IPS DF 4.7 (cell line): ENCODE measurements around the gene HIC1.

Experiments
- DNase-seq: peaks from one replicate; pipeline ENCODE4 v3.0.0-alpha.2; 2013; ENCODE audit warnings: low spot score; ENCODE audit errors: extremely low read depth

Gene HIC1

GRCh38 chr17:2059547-2060384, 4.9 kb downstream of the HIC1 start:
- DNase-seq: no peak

DNA sequence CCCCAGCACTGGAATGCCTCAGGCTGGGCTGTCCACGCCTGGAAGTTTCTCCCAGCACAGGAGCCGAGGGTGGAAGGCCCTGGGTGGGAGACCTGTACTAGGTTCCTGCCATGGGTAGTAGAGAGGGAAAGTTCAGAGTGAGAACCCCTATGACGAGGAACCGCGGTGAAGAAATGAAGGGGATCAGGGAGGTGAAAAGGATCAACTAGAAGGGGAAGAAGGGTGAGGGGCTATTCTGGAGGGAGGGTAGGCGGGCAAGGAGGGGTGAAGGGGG, 5.4 kb downstream of the HIC1 start:
- DNase-seq: no peak

DNA sequence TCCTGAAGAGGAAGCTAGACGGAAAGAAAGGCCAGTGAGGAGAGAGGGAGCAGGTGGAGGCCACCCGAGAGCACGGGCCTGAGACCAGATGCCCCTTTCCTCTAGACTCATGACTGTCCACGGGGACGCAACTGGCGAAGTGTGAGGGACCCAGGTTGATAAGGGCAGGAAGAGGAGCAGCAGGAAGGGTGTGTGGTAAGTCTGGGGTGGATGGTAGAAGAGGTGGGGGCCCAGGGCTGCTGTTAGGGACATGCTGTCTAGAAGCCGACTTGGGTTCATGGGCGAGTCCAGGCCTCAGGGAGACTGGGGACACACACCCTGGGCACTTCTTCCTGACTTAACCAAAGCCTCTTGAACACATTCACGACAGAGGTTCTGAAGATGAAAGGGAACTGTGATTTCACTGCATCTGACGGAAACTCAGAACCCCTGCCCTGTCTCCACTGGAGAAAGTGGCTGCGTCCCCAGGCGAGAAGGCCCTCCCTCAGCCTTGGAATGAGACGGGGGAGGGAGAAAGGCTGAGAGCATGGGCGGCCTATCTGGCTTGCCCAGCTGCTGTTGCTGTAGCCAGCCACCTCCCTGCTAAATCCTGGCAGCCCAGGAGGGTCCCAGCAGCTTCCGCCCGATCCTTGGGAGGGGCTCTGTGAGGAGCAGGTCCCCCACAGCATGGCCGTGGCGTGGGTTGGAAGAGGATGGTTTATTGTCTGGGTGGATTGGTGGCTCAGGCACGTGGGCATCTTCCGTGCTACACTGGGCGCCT, 6.0 kb downstream of the HIC1 start:
- no peak for DNase-seq

GRCh38 chr17:2061441-2061958, 6.6 kb downstream of the HIC1 start:
- no peak for DNase-seq

DNA sequence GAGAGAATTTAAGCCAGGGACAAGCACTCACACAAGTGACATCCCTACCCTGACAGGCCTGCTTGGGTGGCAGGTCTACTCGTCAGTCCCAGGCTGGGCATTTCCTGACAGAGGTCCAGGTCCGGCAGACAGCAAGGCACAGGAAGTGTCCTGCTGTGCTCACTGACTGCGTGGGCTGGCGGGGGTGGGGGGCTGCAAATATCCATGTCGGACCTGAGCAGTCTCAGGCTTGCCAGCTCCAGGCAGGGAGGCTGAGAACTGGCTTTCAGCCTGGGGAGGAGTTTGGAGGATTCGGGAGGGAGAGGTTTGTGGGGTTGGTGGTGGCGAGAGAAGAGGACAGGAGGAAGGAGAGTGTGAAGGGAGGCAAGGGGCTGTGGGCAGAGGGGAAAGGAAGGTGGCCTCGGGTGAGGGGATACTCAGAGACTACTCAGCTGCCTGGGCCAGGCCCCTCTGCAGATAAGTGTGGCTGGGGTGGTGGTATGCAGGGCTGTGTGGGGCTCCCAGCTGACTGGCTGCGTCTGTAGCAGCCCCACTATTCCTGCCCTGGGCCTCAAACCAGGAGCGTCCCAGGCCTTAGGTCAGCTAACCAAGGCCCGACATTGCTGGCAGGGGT, 7.8 kb downstream of the HIC1 start:
- DNase-seq: no peak

DNA sequence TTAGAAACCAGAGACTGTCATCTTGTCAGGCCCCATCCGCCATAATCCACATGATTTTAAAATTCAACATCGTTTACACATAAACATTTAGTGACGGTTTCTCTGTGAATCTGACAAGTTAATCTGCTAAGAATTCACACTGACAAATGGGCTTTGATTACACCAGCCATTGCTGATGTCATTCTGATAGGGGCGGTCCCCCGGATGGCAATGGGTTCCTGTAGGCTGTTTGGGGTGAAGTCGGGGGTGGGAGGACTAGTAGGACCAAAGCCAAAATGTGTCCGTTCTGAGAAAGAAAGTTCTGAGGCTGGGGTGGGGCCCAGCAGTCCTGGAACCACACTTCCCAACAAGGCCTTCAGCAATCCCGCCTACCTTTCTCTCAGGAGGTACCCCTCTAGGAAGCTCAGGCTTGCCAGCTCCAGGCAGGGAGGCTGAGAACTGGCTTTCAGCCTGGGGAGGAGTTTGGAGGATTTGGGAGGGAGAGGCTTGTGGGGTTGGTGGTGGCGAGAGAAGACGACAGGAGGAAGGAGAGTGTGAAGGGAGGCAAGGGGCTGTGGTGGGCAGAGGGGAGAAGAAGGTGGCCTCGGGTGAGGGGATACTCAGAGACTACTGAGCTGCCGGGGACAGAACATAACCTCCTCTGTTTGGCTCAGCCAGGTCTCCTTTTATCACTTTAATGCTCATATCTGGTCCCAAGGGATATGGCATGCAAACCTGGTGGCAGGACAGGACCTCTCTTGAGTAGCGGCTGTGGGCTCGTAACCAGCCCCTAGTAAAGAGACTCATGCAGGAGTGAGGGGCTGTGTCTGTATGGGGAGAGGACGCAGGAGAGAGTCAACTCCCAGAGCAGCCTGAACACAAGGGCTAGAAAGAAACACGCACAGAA, 8.6 kb downstream of the HIC1 start:
- no peak for DNase-seq

DNA sequence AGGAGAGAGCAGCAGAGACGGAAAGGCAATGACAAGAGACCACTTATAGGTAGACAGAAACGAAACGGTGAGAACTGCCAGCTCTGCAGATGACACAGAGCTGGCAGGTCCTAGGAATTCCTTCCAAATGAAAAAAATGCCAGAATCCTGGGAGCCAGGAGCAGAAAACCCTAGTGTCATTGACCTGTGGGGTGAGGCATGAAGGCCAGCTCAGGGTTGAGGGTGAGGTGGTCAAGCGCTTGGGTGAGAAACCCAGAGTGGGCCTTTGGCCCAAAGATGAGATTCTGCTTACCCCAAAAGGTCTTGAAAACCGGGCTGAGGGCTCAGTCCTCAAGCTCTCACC, 9.2 kb downstream of the HIC1 start:
- DNase-seq: no peak

- no peak for DNase-seq
Observed at GRCh38 chr17:2064520-2064971, 9.6 kb downstream of the HIC1 start.

GRCh38 chr17:2064980-2065785, 10.3 kb downstream of the HIC1 start:
- DNase-seq: no peak

DNA sequence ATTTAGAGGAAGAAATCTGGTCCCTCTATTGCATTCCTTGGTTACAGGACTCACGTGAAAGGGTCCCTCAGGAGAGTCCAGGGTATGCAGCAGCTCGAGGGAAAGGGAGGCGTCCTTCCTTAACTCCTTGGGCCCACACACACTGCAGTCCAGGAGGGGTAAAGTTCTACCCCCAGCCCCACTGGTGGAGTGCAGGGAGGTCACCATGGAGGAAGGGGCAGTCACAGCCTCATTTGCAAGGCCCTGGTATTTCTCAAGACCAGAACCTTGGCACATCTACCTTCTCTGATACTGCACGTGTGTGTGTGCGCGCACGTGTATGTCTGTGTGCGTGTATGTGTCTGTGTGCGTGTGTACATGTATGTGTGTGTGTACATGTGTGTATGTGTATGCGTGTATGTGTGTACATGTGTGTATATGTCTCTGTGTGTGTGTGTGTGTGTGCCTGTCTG, 11.1 kb downstream of the HIC1 start:
- DNase-seq: no peak

DNA sequence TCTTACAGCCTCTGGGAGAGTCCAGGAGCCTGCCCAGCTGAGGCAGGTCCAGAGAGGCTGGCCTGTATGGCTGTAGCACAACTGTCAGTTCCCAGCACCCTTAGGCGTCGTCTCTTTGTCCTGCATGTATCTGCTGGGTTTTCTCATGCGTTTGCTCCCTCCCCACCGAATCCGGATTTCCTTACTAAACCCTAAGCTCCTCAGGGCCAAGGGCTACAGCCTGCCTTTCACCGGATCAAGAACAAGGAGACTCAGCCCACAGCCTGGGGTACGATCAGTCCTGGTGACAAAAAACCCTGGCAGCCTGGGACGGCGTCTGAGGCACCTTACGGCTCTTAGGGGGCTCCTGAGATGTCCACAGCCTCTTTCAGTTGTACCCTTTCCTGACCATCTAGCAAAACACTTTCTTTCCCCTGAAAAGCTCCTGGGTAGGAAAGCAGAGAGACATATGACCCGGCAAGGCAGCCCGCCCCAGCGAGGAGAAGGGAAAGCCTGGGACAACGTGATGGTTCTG, 12.2 kb downstream of the HIC1 start:
- DNase-seq: no peak

DNA sequence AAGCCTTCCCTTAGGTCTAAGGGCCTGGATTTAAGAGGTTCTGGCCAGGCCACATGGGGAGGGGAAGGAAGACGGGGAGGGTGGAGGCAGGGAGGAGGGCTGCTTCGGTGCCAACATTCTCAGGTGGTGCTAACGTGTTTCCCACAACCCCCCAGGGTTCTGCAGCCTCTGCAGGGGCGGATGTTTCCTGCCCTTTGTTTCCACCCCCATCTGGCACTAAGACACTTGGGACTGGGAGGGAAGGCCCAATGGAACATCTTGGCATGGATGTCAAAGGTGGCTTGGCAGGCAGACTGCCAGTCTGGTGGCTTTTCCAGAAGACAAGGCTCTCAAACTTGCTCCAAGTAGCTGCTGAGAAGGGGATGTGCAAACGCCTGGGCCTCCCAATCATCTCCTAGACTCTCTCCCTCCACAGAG, 12.7 kb downstream of the HIC1 start:
- DNase-seq: no peak

GRCh38 chr17:2068031-2068518, 13.2 kb downstream of the HIC1 start:
- no peak for DNase-seq

GRCh38 chr17:2068519-2069051, 13.7 kb downstream of the HIC1 start:
- no peak for DNase-seq

DNA sequence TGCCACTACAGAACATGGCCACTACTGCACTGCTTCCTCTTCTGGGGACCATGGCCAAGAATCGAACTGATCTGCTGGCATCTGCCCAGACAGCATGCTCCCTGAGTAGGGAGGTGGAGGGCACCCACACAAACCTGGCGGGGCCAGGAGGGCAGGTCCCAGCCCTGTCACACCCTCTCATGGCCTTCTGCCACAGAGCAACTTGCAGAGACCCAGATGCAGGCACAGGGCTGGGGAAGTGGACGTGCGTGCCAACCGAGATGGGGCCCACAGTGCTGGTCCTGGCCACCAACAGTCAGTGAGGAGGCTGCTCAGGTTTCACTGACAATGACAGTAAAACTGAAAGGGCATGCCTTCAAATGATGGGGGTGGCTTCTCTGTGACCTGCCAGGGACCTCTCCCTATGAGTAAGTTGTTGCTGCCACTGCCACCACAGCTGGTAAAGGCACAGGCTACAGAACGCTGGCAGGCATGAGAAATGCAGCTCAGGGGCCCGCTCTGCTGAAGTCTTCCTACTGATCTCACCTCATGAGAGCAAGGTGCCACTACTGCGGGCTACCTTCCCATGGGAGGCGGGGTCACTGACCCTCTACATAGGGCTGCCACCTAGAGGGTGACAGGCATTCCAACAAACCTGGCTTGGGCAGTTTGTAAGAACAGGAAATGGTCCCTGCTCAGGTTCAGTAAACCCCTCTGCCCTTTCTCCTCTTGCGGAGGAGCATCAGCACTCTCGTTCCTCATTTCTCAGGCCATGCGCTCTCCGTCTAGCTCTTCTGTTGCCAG, 15.5 kb downstream of the HIC1 start:
- no peak for DNase-seq

GRCh38 chr17:2071024-2071385, 16.1 kb downstream of the HIC1 start:
- no peak for DNase-seq

- no peak for DNase-seq
Observed at GRCh38 chr17:2071455-2072281, 16.8 kb downstream of the HIC1 start.

DNA sequence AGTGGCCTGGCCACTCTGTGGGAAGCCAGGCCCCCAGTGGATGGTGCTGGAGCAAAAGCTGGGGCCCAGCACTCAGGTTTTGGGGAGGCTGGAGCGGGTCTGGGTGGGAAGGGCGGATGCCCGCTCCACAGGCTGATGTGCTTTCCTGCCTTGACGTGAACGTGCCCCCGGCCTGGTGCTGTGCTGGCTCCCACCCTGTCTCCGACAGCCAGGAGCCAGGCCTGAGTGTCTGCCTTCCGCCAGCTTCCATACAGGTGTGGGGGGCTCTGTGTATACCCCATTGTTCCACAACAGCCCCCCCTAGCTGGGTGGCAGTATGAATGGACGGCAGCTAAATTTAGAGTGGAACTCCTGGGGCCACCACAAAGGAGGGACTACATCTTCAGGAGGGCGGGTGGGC, 20.0 kb downstream of the HIC1 start:
- DNase-seq: no peak
